Measurements from ENCODE around the gene ZNF775.
"Not testable (repeated sequence)": the region's sequence is repeated elsewhere in the genome, so short reads cannot be mapped to it uniquely, and the experiment has no call there.

ZNF775 gene

GRCh38 chr7:150382123-150382843 lies 3.2 kb downstream of the ZNF775 start:
- ATAC-seq = no peak
- DNase-seq = no peak

GRCh38 chr7:150382844-150383225 lies 3.7 kb downstream of the ZNF775 start:
- ATAC-seq (no peak), DNase-seq (no peak)

GRCh38 chr7:150383710-150384397 lies 4.7 kb downstream of the ZNF775 start:
- DNase-seq (no peak), ATAC-seq (no peak)

- DNase-seq = no peak
- ATAC-seq = no peak
Observed at GRCh38 chr7:150384406-150385301, 5.5 kb downstream of the ZNF775 start.

- ATAC-seq (no peak), DNase-seq (no peak)
Observed at GRCh38 chr7:150385302-150385723, 6.2 kb downstream of the ZNF775 start.

- not testable (repeated sequence) for ATAC-seq, DNase-seq
Observed at GRCh38 chr7:150385884-150386283, 6.8 kb downstream of the ZNF775 start.

GRCh38 chr7:150388306-150388705 lies 9.2 kb downstream of the ZNF775 start:
- ATAC-seq = no peak
- no peak for DNase-seq

- DNase-seq (no peak), ATAC-seq (no peak)
Observed at GRCh38 chr7:150388709-150389531, 9.8 kb downstream of the ZNF775 start.

GRCh38 chr7:150389532-150389816 lies 10.3 kb downstream of the ZNF775 start:
- ATAC-seq = peak; percentile 82
- DNase-seq = no peak

GRCh38 chr7:150390205-150390604 lies 11.1 kb downstream of the ZNF775 start:
- ATAC-seq (no peak), DNase-seq (no peak)

- DNase-seq = no peak
- ATAC-seq = no peak
Observed at GRCh38 chr7:150393325-150393724, 14.2 kb downstream of the ZNF775 start.

GRCh38 chr7:150396426-150396825 lies 17.3 kb downstream of the ZNF775 start:
- no peak for ATAC-seq
- DNase-seq = no peak

- no peak for DNase-seq
Observed at GRCh38 chr7:150396851-150397260, 17.7 kb downstream of the ZNF775 start.

GRCh38 chr7:150397346-150398107 lies 18.4 kb downstream of the ZNF775 start:
- ATAC-seq (no peak), DNase-seq (no peak)

More at GRCh38 chr7:150396851-150397260, 17.7 kb downstream of the ZNF775 start:
- ATAC-seq = no peak

GRCh38 chr7:150398108-150398964 lies 19.2 kb downstream of the ZNF775 start:
- DNase-seq (no peak), ATAC-seq (no peak)

- DNase-seq = no peak
- no peak for ATAC-seq
Observed at GRCh38 chr7:150398965-150399320, 19.8 kb downstream of the ZNF775 start.

GRCh38 chr7:150399421-150400007 lies 20.4 kb downstream of the ZNF775 start:
- DNase-seq = no peak
- ATAC-seq = no peak

- no peak for ATAC-seq
- DNase-seq = no peak
Observed at GRCh38 chr7:150400008-150400787, 21.1 kb downstream of the ZNF775 start.

- ATAC-seq (no peak), DNase-seq (no peak)
Observed at GRCh38 chr7:150400788-150401423, 21.8 kb downstream of the ZNF775 start.

Data from stimulated activated naive CD8-positive, alpha-beta T cell treated with anti-CD3 and anti-CD28 coated beads, Interleukin-15, Interleukin-2, amounts not matched to agents 100 U/mL and 50 U/mL, for 24 hours (primary cell).